BJ (cell line): Measurements from ENCODE around the gene ABI1. TPM values are rescaled to one million over a fixed set of nuclear protein-coding genes. Genes with fewer than 3 reads are reported as not detected.

Source experiments
- CTCF ChIA-PET: fragments of 350-600 bp; formaldehyde crosslinking; extraction: SDS; loops from one replicate; lab custom pipeline; 2021; ENCODE audit warnings: antibody characterized with exemption, inconsistent platforms; lab: Yijun Ruan, JAX
- POLR2A ChIA-PET: fragments of 300-600 bp; sonication (Branson Sonifier 250); formaldehyde crosslinking; extraction: SDS; loops from one replicate; lab custom pipeline; 2021; ENCODE audit warnings: antibody characterized with exemption; lab: Charles Lee
- DNase-seq: peaks from one replicate; pipeline ENCODE4 v3.0.0-alpha.2; 2011; ENCODE audit warnings: low read depth
- H3K27me3 ChIP-seq: 2 replicates; pipeline ENCODE4 v1.6.0; 2011; ENCODE audit warnings: low read length; ENCODE audit not compliant: control insufficient read depth, insufficient read depth
- H3K36me3 ChIP-seq: 2 replicates; pipeline ENCODE4 v1.5.1; 2011; ENCODE audit warnings: low read length; ENCODE audit not compliant: control insufficient read depth, insufficient read depth
- H3K4me3 ChIP-seq: 2 replicates; pipeline ENCODE4 v1.5.1; 2011; ENCODE audit warnings: low read depth, mild to moderate bottlenecking, control low read depth, low read length
- polyA plus RNA-seq: library from polyadenylated mRNA; depleted of rRNA; stranded (reverse); fragments of >200 nt; gene quantifications from 2 replicates; pipeline ENCODE4 v1.2.3, GENCODE V29; 2011
- TF ChIP-seq, protein P1 (sequence below): IDR thresholded peaks from 2 replicates; pipeline ENCODE4 v1.5.1; 2011; ENCODE audit warnings: low read depth, mild to moderate bottlenecking, control low read depth, inconsistent platforms, low read length, moderate library complexity; ENCODE audit not compliant: insufficient read depth

The ABI1 gene
- polyA plus RNA-seq, 1 experiment: 67.0 TPM

DNA sequence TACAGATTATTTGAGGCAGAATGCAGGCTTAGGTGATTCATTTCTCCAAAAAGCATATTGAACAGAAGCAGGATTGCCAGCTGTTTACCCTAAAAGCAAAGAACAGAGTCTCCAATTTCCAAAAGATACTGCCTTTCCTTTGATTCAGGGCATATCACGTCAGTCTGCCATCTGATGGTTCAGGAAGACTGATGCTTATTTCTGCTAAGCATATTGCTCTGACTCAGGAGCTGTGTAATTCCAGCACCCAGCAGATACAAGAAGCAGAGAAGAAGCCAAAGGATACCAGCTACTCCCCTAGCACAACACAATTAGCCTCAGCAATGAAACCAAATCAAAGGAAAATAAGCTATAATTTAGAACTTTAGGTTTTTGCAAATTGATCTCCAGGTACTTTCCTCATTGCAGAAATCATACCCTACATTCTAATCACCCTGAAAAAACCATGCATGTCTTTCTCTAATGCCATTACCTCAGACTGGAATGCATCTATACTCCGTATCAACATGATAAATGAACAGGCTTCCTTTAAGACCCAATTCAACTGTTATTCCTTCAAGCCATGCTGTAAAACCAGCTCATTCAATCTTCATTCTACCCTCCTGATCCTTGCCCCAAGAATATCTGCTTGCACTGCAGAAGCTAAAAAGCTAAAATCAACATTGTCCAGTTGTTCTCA lies 55.1 kb downstream of the ABI1 start:
- Histone ChIP-seq H3K4me3 (no peak overlapping the region), H3K27me3 (no peaks in the 10 kb centered on the region), H3K36me3 (no peaks in the 10 kb centered on the region)
- DNase-seq: no peak
- CTCF ChIA-PET: interaction anchor here (1.6 kb wide), 2 partner anchors 12 to 26 kb away, joined by 3 to 4 read pairs; no protein-coding TSS in a partner anchor
- TF ChIP-seq, protein P1, sequence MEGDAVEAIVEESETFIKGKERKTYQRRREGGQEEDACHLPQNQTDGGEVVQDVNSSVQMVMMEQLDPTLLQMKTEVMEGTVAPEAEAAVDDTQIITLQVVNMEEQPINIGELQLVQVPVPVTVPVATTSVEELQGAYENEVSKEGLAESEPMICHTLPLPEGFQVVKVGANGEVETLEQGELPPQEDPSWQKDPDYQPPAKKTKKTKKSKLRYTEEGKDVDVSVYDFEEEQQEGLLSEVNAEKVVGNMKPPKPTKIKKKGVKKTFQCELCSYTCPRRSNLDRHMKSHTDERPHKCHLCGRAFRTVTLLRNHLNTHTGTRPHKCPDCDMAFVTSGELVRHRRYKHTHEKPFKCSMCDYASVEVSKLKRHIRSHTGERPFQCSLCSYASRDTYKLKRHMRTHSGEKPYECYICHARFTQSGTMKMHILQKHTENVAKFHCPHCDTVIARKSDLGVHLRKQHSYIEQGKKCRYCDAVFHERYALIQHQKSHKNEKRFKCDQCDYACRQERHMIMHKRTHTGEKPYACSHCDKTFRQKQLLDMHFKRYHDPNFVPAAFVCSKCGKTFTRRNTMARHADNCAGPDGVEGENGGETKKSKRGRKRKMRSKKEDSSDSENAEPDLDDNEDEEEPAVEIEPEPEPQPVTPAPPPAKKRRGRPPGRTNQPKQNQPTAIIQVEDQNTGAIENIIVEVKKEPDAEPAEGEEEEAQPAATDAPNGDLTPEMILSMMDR: no peak
- POLR2A ChIA-PET: no interaction called here

DNA sequence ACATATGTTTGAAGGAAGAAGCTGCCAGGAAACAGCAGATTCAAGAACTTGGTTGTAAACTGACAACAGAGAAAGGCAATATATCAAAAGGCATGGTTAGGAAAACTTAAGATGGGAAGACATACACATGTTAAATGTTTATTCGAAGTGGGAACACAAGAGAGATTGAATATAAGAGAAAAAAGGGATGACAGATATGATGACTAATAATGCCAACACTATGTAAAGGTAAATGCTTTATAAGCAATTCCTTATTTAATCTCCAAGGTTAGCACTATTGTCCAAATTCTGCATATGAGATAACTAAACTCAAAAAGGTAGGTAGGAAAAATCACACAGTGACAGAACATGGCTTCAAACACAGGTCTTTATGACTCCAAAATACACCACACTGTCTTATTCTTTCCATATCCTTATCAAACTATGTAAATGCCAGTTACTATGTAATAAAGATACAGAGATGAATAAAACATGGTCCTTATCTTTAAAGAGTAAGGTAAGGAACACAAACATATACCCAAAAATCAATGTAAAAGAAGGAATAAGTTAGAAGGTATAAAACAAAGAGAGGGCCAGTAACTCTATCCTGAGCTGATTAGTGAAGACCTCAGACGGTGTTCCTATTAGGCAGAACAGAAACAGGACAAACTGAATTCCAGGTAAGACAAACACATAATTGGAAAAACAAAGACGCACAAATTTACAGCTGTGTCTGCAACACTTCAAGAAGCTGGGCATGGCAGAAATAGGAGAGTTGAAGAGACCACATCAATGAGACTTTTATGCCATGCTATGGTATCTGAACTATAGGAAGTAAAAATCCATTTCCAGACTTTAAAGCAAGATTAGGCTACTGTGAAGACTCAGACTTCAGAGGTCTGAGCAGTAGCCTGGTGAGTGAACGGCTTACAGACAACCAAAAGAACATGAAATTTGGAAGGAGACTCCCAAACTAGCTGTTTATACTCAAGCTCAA lies 56.1 kb downstream of the ABI1 start:
- Histone ChIP-seq H3K4me3 (no peak overlapping the region), H3K36me3 (no peaks in the 10 kb centered on the region), H3K27me3 (no peaks in the 10 kb centered on the region)
- TF ChIP-seq, protein P1: no peak
- no peak for DNase-seq
- ChIA-PET CTCF (interaction anchor here (1.6 kb wide), 2 partner anchors 11 to 27 kb away, joined by 3 to 4 read pairs; no protein-coding TSS in a partner anchor), POLR2A (no interaction called here)

DNA sequence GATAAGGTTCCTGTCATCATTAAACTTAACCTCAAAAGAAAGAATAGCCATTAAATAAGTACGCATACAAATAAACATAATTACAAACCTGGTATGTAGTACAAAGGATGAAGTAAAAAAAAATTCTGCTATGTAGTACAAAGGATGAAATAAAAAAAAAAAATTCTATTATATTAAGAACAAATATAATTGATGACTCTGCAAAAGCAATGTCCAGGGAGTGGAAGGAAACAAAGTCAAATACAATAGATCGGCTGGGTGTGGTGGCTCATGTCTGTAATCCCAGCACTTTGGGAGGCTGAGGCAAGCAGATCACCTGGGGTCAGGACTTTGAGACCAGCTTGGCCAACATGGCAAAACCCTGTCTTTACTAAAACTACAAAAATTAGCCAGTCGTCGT lies 56.9 kb downstream of the ABI1 start:
- Histone ChIP-seq H3K27me3 (no peaks in the 10 kb centered on the region), H3K36me3 (no peaks in the 10 kb centered on the region)
- TF ChIP-seq, protein P1: no peak

DNA sequence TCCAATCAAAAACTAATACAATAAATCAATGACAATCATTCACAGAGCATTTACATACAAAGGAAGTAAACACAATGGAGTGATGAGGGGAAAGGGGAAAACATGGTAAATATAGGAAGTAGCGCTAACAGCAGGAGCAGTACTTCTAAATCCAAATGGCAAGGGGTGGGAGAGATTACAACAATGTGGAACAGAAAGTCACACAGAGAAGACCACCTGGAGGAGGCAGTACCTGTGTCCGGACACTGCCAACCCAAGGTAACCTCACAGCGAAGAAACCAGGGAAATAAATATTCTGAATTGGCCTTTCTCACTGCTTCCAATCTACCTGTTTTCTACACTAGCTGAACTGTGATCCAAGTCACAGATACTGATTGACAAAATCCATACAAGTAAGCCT lies 58.2 kb downstream of the ABI1 start:
- no peak for DNase-seq
- TF ChIP-seq, protein P1: no peak
- ChIA-PET CTCF (no interaction called here), POLR2A (no interaction called here)
- no peak overlapping the region for H3K4me3 ChIP-seq
- no peaks in the 10 kb centered on the region for H3K36me3 ChIP-seq
- H3K27me3 ChIP-seq: no peaks in the 10 kb centered on the region

More for the DNA sequence above, 56.9 kb downstream of the ABI1 start:
- CTCF ChIA-PET: no interaction called here
- no peak overlapping the region for H3K4me3 ChIP-seq
- DNase-seq: no peak
- POLR2A ChIA-PET: no interaction called here

DNA sequence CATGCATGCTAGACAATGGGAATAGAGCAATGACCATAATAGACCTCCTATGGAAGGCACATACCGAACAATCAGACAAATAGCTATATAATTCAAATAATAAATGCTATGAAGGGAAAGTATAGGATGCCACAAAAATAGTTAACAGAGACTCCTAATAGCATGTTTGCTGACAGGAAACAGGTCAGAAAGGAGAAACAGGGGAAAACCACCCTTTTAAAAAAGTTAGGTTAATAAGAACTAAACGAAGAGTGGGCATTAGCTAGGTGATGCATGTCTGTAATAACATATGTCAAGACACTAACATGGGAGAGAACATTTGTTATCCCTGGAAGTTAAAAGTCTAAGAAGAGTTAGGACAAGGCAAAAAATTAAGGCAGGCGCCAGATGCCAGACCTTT lies 58.9 kb downstream of the ABI1 start:
- Histone ChIP-seq H3K36me3 (no peaks in the 10 kb centered on the region), H3K27me3 (no peaks in the 10 kb centered on the region), H3K4me3 (no peak overlapping the region)
- no peak for DNase-seq
- TF ChIP-seq, protein P1: no peak
- ChIA-PET POLR2A (no interaction called here), CTCF (no interaction called here)
